Measurements from ENCODE around the gene PDLIM4.

DNA sequence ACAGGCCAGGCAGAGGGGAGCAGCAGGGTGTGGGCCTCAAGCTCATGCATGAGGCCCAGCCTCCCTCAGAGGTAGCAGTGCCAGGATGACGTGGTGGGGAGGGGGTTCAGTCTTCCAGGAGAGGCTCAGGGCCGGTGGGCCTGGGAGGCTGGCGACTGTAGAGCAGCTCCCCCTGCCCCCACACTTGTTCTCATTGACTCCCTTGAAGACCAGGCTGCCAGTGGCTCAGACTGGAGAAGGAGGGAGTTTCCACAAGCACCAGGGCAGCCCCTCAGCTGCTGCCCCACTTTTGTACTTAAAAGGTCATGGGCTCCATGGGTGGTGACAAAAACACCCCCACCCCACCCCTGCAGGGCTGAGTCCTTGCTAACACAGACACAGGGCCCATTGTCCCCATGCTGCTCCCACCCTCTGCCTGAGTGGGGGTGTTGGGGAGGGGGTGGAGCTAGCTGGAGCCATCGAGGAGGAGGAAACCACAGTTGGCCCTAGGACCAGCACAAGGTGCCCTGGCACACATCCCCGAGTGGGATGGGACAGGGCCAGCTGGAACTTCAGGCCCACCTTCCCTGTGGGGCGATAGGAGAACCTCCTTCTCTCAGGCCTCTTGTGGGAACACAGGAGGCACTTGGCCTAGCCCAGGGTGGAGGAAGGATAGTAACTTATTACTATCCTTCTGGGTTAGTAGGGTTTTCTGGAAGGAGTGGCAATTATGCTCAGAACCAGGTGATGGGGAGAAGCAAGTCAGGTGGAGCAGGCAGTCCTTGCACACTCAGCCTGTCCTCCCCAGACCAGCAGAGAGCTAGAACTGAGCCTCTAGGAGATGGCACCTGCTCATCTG lies 10.7 kb downstream of the PDLIM4 start:
- no peak for TF ChIP-seq EZH2phosphoT487 (IDR thresholded peaks at IDR 0.05; ENCODE audit: borderline replicate concordance, low read depth, low read length)
- TF ChIP-seq, protein P1, sequence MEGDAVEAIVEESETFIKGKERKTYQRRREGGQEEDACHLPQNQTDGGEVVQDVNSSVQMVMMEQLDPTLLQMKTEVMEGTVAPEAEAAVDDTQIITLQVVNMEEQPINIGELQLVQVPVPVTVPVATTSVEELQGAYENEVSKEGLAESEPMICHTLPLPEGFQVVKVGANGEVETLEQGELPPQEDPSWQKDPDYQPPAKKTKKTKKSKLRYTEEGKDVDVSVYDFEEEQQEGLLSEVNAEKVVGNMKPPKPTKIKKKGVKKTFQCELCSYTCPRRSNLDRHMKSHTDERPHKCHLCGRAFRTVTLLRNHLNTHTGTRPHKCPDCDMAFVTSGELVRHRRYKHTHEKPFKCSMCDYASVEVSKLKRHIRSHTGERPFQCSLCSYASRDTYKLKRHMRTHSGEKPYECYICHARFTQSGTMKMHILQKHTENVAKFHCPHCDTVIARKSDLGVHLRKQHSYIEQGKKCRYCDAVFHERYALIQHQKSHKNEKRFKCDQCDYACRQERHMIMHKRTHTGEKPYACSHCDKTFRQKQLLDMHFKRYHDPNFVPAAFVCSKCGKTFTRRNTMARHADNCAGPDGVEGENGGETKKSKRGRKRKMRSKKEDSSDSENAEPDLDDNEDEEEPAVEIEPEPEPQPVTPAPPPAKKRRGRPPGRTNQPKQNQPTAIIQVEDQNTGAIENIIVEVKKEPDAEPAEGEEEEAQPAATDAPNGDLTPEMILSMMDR (conservative IDR thresholded peaks at IDR 0.05; ENCODE audit: low read length): no peak

All from OCI-LY7 (cell line).